Skeletal muscle cell (primary cell): Measurements from ENCODE around the gene AGL.
"Not testable (repeated sequence)": the region's sequence is repeated elsewhere in the genome, so short reads cannot be mapped to it uniquely, and the experiment has no call there.

Source experiments
- DNase-seq: peaks from one replicate; pipeline ENCODE4 v3.0.0-alpha.2; 2010; ENCODE audit warnings: low read depth
- H3K4me3 ChIP-seq: 2 replicates; pipeline ENCODE4 v1.5.1; 2011; ENCODE audit warnings: low read depth, mild to moderate bottlenecking, control low read depth, low read length, moderate library complexity

The AGL gene

DNA sequence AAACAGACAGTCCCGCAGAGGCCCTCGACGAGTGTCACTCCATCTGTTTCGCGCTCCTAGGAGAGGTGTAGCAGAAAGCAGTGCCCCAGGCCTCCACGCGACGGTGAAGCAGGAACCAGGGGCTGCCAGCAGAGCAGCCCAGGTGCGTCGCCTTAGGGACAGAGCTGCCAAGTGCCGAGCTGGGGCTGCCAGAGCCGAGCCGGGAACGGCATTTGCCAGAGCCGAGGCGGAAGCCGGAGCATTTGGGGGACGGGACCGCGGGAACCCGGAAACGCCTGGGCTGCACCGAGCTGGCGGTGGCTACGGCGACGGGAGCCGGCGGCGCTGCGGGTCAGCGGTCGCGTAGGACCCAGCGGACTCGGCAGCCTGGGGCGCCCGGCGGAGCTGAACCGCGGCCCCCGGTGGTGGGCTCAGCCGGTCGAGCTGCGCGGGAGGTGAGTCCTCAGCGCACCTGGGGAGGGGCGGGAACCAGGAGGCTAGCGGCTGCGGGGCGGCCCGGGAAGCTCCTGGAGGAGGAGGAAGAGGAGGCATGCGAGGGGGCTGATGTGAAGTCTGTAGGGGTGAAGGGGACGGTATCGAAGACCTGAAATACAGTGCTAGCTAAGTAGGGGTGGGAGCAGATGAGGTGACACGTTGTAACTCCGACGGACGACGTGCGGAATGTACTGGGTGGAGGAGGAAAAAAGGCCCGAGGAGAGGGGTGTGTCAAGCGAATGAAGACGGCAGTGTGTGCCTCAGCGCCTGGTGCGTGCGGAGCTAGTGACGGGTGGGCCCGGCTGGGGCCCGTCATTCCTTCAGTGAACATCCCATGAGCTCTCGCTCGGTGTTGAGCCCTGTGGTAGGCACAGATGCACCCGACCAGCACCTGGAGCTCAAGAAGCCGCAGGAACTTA lies 119.8 kb downstream of the AGL start, which contains the start of gene SLC35A3:
SLC35A3 (plus strand) TSS at position 268 of the 893 bp plus-strand sequence. CDS start 23,559 bp downstream, outside the sequence.
- DNase-seq: no peak
- peak within 1 kb of the TSS; percentile 81 for H3K4me3 ChIP-seq

DNA sequence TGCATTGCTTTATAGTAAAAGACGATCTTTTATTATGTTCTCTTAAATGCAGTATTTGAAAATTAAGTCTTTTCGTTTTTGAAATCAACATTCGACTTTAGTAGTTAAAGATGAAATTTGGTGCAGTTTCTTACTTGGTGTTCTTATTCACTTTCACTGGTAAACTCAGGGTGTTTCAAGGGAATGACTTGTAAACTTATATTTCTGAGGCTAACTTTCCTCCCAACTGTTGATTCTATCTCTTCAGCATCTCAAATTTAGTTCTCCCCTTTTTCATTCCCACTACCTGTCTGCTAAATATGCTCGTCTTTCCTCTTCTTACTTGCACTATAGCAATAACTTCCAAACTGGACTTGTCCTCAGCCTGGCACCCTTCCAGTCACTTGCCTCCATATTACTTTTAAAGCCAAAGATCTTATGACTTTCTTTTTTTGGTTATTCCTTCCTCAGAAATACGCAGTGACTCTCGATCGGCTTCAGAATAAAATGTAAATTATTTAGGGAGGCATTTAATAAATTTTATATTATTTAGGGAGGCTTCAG lies 120.6 kb downstream of the AGL start:
- DNase-seq: no peak
- H3K4me3 ChIP-seq: peak overlapping the region; percentile 81

DNA sequence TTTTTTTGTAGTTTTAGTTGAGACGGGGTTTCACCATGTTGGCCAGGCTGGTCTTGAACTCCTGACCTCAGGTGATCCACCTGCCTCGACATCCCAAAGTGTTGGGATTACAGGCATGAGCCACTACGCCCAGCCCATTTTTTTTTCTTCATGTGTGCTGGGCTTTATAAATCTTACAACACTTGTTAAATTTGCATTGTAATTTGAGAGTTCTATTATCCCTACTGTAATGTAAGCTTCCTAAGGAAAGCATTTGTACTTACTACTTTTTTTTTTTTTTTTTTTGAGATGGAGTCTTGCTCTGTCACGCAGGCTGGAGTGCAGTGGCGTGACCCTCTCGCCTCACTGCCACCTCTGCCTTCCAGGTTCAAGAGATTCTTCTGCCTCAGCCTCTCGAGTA lies 121.9 kb downstream of the AGL start:
- DNase-seq, H3K4me3 ChIP-seq: not testable (repeated sequence)
